Upper lobe of right lung (tissue), 1 donor: ENCODE results near the gene DNAH3. TPM values are rescaled to one million over a fixed set of nuclear protein-coding genes. Genes with fewer than 3 reads are reported as not detected.
"Not testable (repeated sequence)": the region's sequence is repeated elsewhere in the genome, so short reads cannot be mapped to it uniquely, and the experiment has no call there.

Experiments used
- ATAC-seq: fragments of 200-7000 bp; cut with Tn5 transposase; one replicate; pipeline ENCODE4 v1.9.1; 2020; ENCODE audit warnings: mild to moderate bottlenecking, moderate library complexity
- DNase-seq: peaks from one replicate; pipeline ENCODE4 v3.0.0-alpha.2; 2020
- H3K27ac ChIP-seq: fragments of 200-600 bp; one replicate; pipeline ENCODE4 v1.8.0; 2022
- H3K27me3 ChIP-seq: fragments of 200-600 bp; one replicate; pipeline ENCODE4 v1.8.0; 2022; ENCODE audit warnings: mild to moderate bottlenecking
- H3K36me3 ChIP-seq: fragments of 200-600 bp; one replicate; pipeline ENCODE4 v1.8.0; 2022
- H3K4me1 ChIP-seq: fragments of 200-600 bp; one replicate; pipeline ENCODE4 v1.8.0; 2022
- H3K4me3 ChIP-seq: fragments of 200-600 bp; one replicate; pipeline ENCODE4 v1.8.0; 2022; ENCODE audit warnings: mild to moderate bottlenecking
- H3K9me3 ChIP-seq: fragments of 200-600 bp; one replicate; pipeline ENCODE4 v1.8.0; 2022
- CTCF ChIP-seq: fragments of 200-600 bp; IDR thresholded peaks from one replicate; pipeline ENCODE4 v1.8.0; 2022; ENCODE audit warnings: antibody characterized with exemption
- intact Hi-C: fragments of 100-400 bp; cut with DNase I; formaldehyde crosslinking; loops from one replicate; pipeline ENCODE4 v1.11.0; 2022
- total RNA-seq: library from RNA; stranded (reverse); fragmentation: NEBNext Ultra II Directional; extraction: Animal tissue kit (Norgen Biotek cat#: 25700); gene quantifications from one replicate; pipeline ENCODE4 v1.2.1, GENCODE V29; 2021
- donor health status: DM: no; HTN: yes; CAD: no; lungs with severe emphysema.

DNAH3 gene
- total RNA-seq, 1 donor from 2014 or later = 0.06 TPM

DNA sequence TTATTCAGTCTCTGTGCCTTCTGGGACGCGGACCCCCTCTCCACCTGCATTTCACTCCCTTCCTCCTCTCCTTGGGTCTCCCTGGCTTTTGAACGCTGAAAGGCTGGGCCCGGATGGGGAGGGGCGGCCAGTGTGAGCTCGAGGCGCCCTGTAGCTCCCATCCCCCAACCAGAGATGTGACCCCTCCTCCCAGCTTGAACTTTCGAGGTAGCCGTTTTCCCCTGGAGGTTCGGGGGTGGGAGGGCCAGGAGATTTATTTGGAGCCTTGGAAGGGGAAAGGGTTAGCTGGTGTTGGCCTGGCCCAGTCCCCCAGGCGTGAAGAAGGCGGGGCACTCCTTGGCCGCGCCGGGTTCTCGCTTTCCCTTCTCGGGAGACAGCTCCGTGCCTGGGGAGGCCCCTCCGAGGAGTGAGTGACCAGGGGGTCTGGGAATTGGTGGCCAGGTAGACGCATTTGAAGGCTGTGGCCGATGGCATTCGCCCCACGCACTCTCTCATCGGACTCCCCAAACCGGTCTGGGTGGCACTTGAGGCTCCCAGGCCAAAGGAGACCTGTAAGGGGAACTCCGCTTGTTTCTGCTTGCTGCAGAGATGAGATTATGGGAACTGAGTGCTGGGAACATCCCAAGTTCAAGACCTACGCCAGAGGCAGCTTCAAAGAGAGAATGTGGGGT, 8.8 kb upstream of the DNAH3 start:
- H3K4me1 ChIP-seq = peaks cover 26% of the 10 kb centered on the region
- no peaks in the 10 kb centered on the region for H3K27me3 ChIP-seq
- H3K4me3 ChIP-seq = peak overlapping the region; percentile 87
- TF ChIP-seq CTCF = no peak
- ATAC-seq = peak; percentile 75
- intact Hi-C loops = no loop called here
- peak; percentile 88 for DNase-seq
- peaks cover 23% of the 10 kb centered on the region for H3K36me3 ChIP-seq
- H3K27ac ChIP-seq = peak overlapping the region; percentile 61
- no peaks in the 10 kb centered on the region for H3K9me3 ChIP-seq

DNA sequence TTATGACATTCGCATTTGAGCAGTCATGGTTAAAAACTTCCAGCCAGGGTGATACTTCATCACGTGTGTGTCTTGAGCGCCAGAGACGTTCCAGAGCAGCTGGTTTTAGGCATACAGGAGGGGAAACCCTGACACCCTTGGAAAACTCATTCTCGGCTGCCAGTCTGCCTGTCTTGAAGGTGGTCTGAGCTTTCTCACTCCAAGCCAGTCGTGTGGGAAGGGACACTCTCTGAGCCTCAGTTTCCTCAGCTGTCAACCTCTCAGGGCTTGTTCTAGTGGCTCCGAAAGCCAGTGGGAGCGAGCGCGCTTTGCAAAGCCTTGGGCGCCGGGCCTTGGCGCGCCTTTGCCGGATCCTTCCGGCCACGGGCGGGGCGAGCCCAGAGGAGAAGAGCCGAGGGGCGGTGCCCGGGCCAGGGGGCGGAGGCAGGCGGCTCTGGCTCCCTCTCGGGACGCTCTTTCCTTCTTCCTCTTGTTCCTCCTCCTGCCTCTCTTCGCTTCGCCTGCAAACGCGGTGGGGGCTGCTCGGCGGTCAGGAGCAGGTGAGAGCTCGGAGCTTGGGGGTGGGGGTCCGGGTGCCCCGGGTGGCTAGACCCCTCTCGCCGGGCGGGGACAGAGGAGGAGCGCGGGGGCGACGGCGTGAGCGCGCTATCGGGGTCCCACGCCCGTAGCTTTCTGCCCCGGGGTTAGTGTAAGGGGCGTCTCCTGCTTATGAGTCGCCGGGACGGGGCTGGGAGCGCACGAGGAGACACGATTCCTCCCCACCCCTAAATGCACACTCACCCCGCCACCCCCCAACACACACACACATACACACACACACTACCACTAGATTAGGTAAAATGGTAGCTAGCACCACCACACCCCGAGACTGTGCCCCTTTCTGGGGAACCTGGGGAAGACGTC, 7.8 kb upstream of the DNAH3 start, which contains the start of gene LDAF1:
LDAF1 (plus strand) TSS at position 467 of the 903 bp plus-strand sequence. CDS start 2,509 bp downstream, outside the sequence.
- peaks cover 26% of the 10 kb centered on the region for H3K4me1 ChIP-seq
- intact Hi-C loops = no loop called here
- peak within 1 kb of the TSS; percentile 61 for H3K27ac ChIP-seq
- DNase-seq (peak; percentile 94), ATAC-seq (peak; percentile 97)
- no peaks in the 10 kb centered on the region for H3K27me3 ChIP-seq
- no peak for TF ChIP-seq CTCF
- peak within 1 kb of the TSS; percentile 87 for H3K4me3 ChIP-seq
- no peaks in the 10 kb centered on the region for H3K9me3 ChIP-seq
- H3K36me3 ChIP-seq = peaks cover 13% of the 10 kb centered on the region

GRCh38 chr16:21157632-21158031, 7.0 kb upstream of the DNAH3 start:
- H3K36me3 ChIP-seq = peaks cover 5% of the 10 kb centered on the region
- H3K27ac ChIP-seq = no peak overlapping the region
- no peaks in the 10 kb centered on the region for H3K27me3 ChIP-seq
- no peak for TF ChIP-seq CTCF
- no peak for ATAC-seq
- intact Hi-C loops = no loop called here
- no peaks in the 10 kb centered on the region for H3K9me3 ChIP-seq
- no peak overlapping the region for H3K4me3 ChIP-seq
- peaks cover 18% of the 10 kb centered on the region for H3K4me1 ChIP-seq
- no peak for DNase-seq

GRCh38 chr16:21156767-21157467, 6.3 kb upstream of the DNAH3 start:
- no peak for DNase-seq
- TF ChIP-seq CTCF = peak; percentile 62

DNA sequence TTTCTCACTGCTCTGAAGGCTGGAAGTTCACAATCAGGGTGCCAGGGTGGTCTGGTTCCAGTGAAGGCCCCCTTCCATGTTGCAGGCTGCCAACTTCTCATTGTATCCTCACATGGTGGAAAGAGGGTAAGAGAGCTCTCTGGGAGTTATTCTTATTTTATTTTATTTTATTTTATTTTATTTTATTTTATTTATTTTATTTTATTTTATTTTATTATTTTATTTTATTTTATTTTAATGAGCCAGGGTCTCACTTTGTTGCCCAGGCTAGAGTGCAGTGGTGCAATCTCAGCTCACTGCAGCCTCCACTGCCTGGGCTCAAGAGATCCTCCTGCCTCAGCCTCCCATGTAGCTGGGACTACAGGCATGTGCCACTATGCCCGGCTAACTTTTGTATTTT, 5.4 kb upstream of the DNAH3 start:
- H3K4me1 ChIP-seq, H3K27ac ChIP-seq, H3K36me3 ChIP-seq, H3K9me3 ChIP-seq, ATAC-seq, H3K27me3 ChIP-seq, H3K4me3 ChIP-seq, DNase-seq, intact Hi-C loops: not testable (repeated sequence)

More at GRCh38 chr16:21156767-21157467, 6.3 kb upstream of the DNAH3 start:
- intact Hi-C loops = no loop called here
- peak; percentile 27 for ATAC-seq
- Histone ChIP-seq H3K9me3 (no peaks in the 10 kb centered on the region), H3K27ac (no peak overlapping the region), H3K4me3 (no peak overlapping the region), H3K27me3 (no peaks in the 10 kb centered on the region), H3K36me3 (peaks cover 5% of the 10 kb centered on the region), H3K4me1 (peaks cover 13% of the 10 kb centered on the region)

- H3K27me3 ChIP-seq, H3K4me3 ChIP-seq, intact Hi-C loops, H3K27ac ChIP-seq, H3K9me3 ChIP-seq, DNase-seq, ATAC-seq, H3K4me1 ChIP-seq, H3K36me3 ChIP-seq: not testable (repeated sequence)
These were observed 2.6 kb upstream of the DNAH3 start for GRCh38 chr16:21153124-21153729.

GRCh38 chr16:21152160-21153030, 1.7 kb upstream of the DNAH3 start:
- H3K9me3 ChIP-seq, H3K4me1 ChIP-seq, H3K27me3 ChIP-seq, H3K4me3 ChIP-seq, H3K27ac ChIP-seq, intact Hi-C loops, ATAC-seq, H3K36me3 ChIP-seq: not testable (repeated sequence)
- peak; percentile 72 for DNase-seq
